H1 (cell line): ENCODE data around the gene SLC31A2. TPM values are rescaled to one million over a fixed set of nuclear protein-coding genes. Genes with fewer than 3 reads are reported as not detected.

Experiments used
- CTCF ChIA-PET: fragments of 300-600 bp; sonication (Branson Sonifier 250); formaldehyde crosslinking; loops from one replicate; lab custom pipeline; 2021; ENCODE audit not compliant: partially characterized antibody; lab: Charles Lee
- POLR2A ChIA-PET: fragments of 300-600 bp; sonication (Branson Sonifier 250); formaldehyde crosslinking; loops from one replicate; lab custom pipeline; 2021; ENCODE audit warnings: inconsistent platforms; ENCODE audit not compliant: partially characterized antibody; lab: Charles Lee
- DNase-seq, 2 experiments: peaks; one replicate each; pipeline versions ENCODE4 v3.0.0 to v3.0.0-alpha.2; 2010 to 2022; ENCODE audit warnings: low spot score in 2 of 2, low read depth in 1 of 2, mixed read lengths in 1 of 2
- FAIRE-seq: peaks from 2 replicates; lab custom pipeline; 2011; peaks lifted over from hg19 to GRCh38; lab: Jason Lieb, UNC
- H2AFZ ChIP-seq: 2 replicates; pipeline ENCODE4 v1.8.1; 2012; ENCODE audit warnings: low read length, inconsistent platforms
- H2AK5ac ChIP-seq: 2 replicates; pipeline ENCODE4 v1.6.1; 2013; ENCODE audit warnings: low read depth, low read length
- H2BK120ac ChIP-seq: replicated peaks from 2 replicates; pipeline ENCODE3; 2013; ENCODE audit warnings: low read depth, low read length, inconsistent platforms
- H2BK12ac ChIP-seq: 2 replicates; pipeline ENCODE4 v1.6.1; 2013; ENCODE audit warnings: low read depth, low read length
- H2BK15ac ChIP-seq: 2 replicates; pipeline ENCODE4 v1.6.1; 2013; ENCODE audit warnings: low read length
- H2BK20ac ChIP-seq: 2 replicates; pipeline ENCODE4 v1.6.1; 2013; ENCODE audit warnings: low read length
- H2BK5ac ChIP-seq: 2 replicates; pipeline ENCODE4 v1.6.1; 2013; ENCODE audit warnings: low read depth, low read length
- H3K14ac ChIP-seq: 2 replicates; pipeline ENCODE4 v1.6.1; 2013; ENCODE audit warnings: inconsistent platforms; ENCODE audit not compliant: insufficient read length
- H3K18ac ChIP-seq: 2 replicates; pipeline ENCODE4 v1.6.1; 2013; ENCODE audit warnings: low read length; ENCODE audit errors: extremely low read depth
- H3K23ac ChIP-seq: 2 replicates; pipeline ENCODE4 v1.6.1; 2013; ENCODE audit warnings: inconsistent platforms; ENCODE audit not compliant: insufficient read length
- H3K23me2 ChIP-seq: 2 replicates; pipeline ENCODE4 v1.6.1; 2013; ENCODE audit warnings: low read depth, low read length
- H3K27ac ChIP-seq: 2 replicates; pipeline ENCODE4 v1.6.1; 2011; ENCODE audit warnings: low read depth, low read length, inconsistent platforms
- H3K27me3 ChIP-seq, 4 experiments: replicated peaks in 1 of 4; 1 replicate in 1 of 4; 2 replicates in 3 of 4; pipeline versions ENCODE4 v1.6.1 to v1.8.1; 2011 to 2013; ENCODE audit warnings: low read length in 3 of 4, mild to moderate bottlenecking in 3 of 4, inconsistent platforms in 2 of 4, mixed read lengths in 2 of 4, moderate library complexity in 1 of 4; ENCODE audit not compliant: control insufficient read depth in 3 of 4, insufficient read depth in 3 of 4; ENCODE audit errors: extremely low read depth in 1 of 4
- H3K36me3 ChIP-seq, 4 experiments: 2 replicates each; pipeline versions ENCODE4 v1.6.1 to v1.8.1; 2011 to 2013; ENCODE audit warnings: mild to moderate bottlenecking in 4 of 4, low read length in 3 of 4, moderate library complexity in 2 of 4, control low read depth in 1 of 4, inconsistent platforms in 1 of 4; ENCODE audit not compliant: insufficient read depth in 4 of 4, control insufficient read depth in 2 of 4
- H3K4ac ChIP-seq: replicated peaks from 2 replicates; pipeline ENCODE3; 2013; ENCODE audit warnings: low read length, low read depth, mixed read lengths, inconsistent platforms; ENCODE audit not compliant: insufficient read length
- H3K4me1 ChIP-seq, 4 experiments: replicated peaks in 1 of 4; 1 replicate in 1 of 4; 2 replicates in 3 of 4; pipeline versions ENCODE4 v1.6.1 to v1.8.1; 2011 to 2013; ENCODE audit warnings: low read length in 3 of 4, inconsistent platforms in 2 of 4, mixed read lengths in 1 of 4; ENCODE audit not compliant: insufficient read depth in 4 of 4, control insufficient read depth in 3 of 4
- H3K4me2 ChIP-seq, 2 experiments: 2 replicates each; pipeline versions ENCODE4 v1.6.1 to v1.8.1; 2011 to 2013; ENCODE audit warnings: low read depth in 2 of 2, low read length in 2 of 2, control low read depth in 1 of 2, inconsistent platforms in 1 of 2, mild to moderate bottlenecking in 1 of 2; ENCODE audit not compliant: insufficient read depth in 1 of 2
- H3K4me3 ChIP-seq, 4 experiments: fragments of 200-600, 300-600 bp in 1 of 4; sonication (generic), shearing (Covaris generic), sonication (Bioruptor Twin) in 1 of 4; 2 replicates each; pipeline versions ENCODE4 v1.5.1 to v1.8.1; 2011 to 2016; ENCODE audit warnings: low read length in 4 of 4, low read depth in 3 of 4, control low read depth in 2 of 4, inconsistent platforms in 2 of 4, mild to moderate bottlenecking in 2 of 4, mixed read lengths in 1 of 4, moderate library complexity in 1 of 4; ENCODE audit not compliant: insufficient read depth in 2 of 4; ENCODE audit errors: extremely low read depth in 1 of 4
- H3K56ac ChIP-seq: replicated peaks from 2 replicates; pipeline ENCODE3; 2013; ENCODE audit warnings: low read depth, mild to moderate bottlenecking, mixed read lengths, low read length, inconsistent platforms; ENCODE audit not compliant: insufficient read length
- H3K79me1 ChIP-seq: 2 replicates; pipeline ENCODE4 v1.6.1; 2013; ENCODE audit warnings: low read depth, low read length, control low read depth
- H3K79me2 ChIP-seq, 2 experiments: 2 replicates each; pipeline versions ENCODE4 v1.6.1 to v1.8.1; 2012 to 2013; ENCODE audit warnings: low read length in 2 of 2, mild to moderate bottlenecking in 2 of 2, inconsistent platforms in 1 of 2; ENCODE audit not compliant: insufficient read depth in 2 of 2, control insufficient read depth in 1 of 2
- H3K9ac ChIP-seq, 4 experiments: replicated peaks in 1 of 4; 1 replicate in 1 of 4; 2 replicates in 3 of 4; pipeline versions ENCODE4 v1.6.1 to v1.8.1; 2011 to 2013; ENCODE audit warnings: low read depth in 3 of 4, low read length in 3 of 4, control low read depth in 2 of 4, mild to moderate bottlenecking in 2 of 4, moderate library complexity in 2 of 4, inconsistent platforms in 1 of 4; ENCODE audit errors: extremely low read depth in 1 of 4
- H3K9me3 ChIP-seq, 2 experiments: 2 replicates each; pipeline versions ENCODE4 v1.6.1 to v1.8.1; 2012 to 2013; ENCODE audit warnings: mild to moderate bottlenecking in 2 of 2, moderate library complexity in 2 of 2, control low read depth in 1 of 2, inconsistent platforms in 1 of 2, low read depth in 1 of 2, low read length in 1 of 2, mixed read lengths in 1 of 2; ENCODE audit not compliant: insufficient read depth in 2 of 2
- H4K20me1 ChIP-seq, 2 experiments: replicated peaks in 1 of 2; 2 replicates each; pipeline versions ENCODE3 to v1.8.1; 2011 to 2013; ENCODE audit warnings: inconsistent platforms in 2 of 2, low read length in 2 of 2, mild to moderate bottlenecking in 1 of 2; ENCODE audit not compliant: insufficient read depth in 2 of 2, control insufficient read depth in 1 of 2
- H4K5ac ChIP-seq: 2 replicates; pipeline ENCODE4 v1.6.1; 2013; ENCODE audit warnings: low read length, low read depth, mixed read lengths, inconsistent platforms; ENCODE audit not compliant: insufficient read length
- H4K8ac ChIP-seq: 2 replicates; pipeline ENCODE4 v1.8.0; 2013; ENCODE audit warnings: mild to moderate bottlenecking, moderate library complexity, low read length, inconsistent platforms; ENCODE audit not compliant: insufficient read depth; ENCODE audit errors: extremely low read depth
- H4K91ac ChIP-seq: replicated peaks from 2 replicates; pipeline ENCODE3; 2013; ENCODE audit warnings: low read length, mixed read lengths, inconsistent platforms; ENCODE audit not compliant: insufficient read length
- POU5F1 ChIP-seq: IDR thresholded peaks from 2 replicates; pipeline ENCODE4 v1.6.1; 2011; ENCODE audit warnings: low read depth, mild to moderate bottlenecking, low read length, moderate library complexity
- WGBS, 2 experiments: shearing (Covaris generic) in 1 of 2; methylation state at CpG; one replicate each; pipeline versions ENCODE4 v1.1.6 to v1.1.7; 2013 to 2015; ENCODE audit warnings: low lambda C conversion rate in 2 of 2, mixed read lengths in 2 of 2, inconsistent platforms in 1 of 2, low coverage in 1 of 2, missing lambda C conversion rate in 1 of 2; ENCODE audit not compliant: insufficient replicate concordance in 2 of 2, insufficient coverage in 1 of 2, insufficient read length in 1 of 2; ENCODE audit errors: extremely low coverage in 1 of 2, missing lambda C conversion rate in 1 of 2; 5-methylcytosine and 5-hydroxymethylcytosine counted together
- polyA plus RNA-seq, 7 experiments: library from polyadenylated mRNA; depleted of rRNA in 3 of 7; stranded (reverse) in 5 of 7; unstranded in 2 of 7; fragments of >200 nt in 5 of 7; fragments of 200-250 nt in 2 of 7; gene quantifications; 1 replicate in 5 of 7; 2 replicates in 1 of 7; 4 replicates in 1 of 7; pipeline versions ENCODE4 v1.2.1 to v1.2.3, GENCODE V29; 2011 to 2013; ENCODE audit warnings: missing spikeins in 2 of 7, mixed read lengths in 2 of 7
- total RNA-seq: library from RNA; stranded (reverse); fragmentation: NEBNext Ultra II Directional; extraction: Animal tissue kit (Norgen Biotek cat#: 25700); gene quantifications from 2 replicates; pipeline ENCODE4 v1.2.1, GENCODE V29; 2021
- TF ChIP-seq, protein P1 (sequence below), 3 experiments: IDR thresholded peaks; 1 replicate in 2 of 3; 2 replicates in 1 of 3; pipeline versions ENCODE4 v1.5.1 to v1.6.1; 2011; ENCODE audit warnings: low read length in 3 of 3, mild to moderate bottlenecking in 3 of 3, inconsistent platforms in 2 of 3, low read depth in 1 of 3, moderate library complexity in 1 of 3; ENCODE audit not compliant: insufficient read depth in 1 of 3; ENCODE audit errors: control extremely low read depth in 1 of 3

SLC31A2 gene
- total and polyA plus RNA-seq, 2 of the 8 experiments (the other 6 are each of a cell fraction or from before 2014, with no cell fraction given), result 2.0 to 2.9 TPM

DNA sequence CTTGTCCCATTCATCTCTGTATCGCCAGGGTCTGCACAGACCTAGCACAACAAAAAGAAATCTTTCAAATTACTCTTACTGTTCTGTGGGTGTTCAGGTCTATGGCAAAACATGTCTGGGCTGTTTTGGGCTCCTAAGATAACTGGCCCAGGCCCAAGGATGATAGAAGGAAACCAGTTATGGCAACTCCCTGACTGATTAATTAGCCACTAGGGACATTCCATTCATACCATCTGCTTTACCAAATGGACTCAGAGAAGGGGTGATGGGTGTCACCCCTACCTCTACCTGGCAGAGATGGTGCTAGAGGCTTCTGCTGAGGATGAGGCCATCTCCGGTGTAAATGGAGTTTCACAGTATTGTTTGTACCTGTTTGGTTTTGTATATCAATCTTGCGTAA is 1.9 kb downstream of the SLC31A2 start:
- Histone ChIP-seq H2BK5ac (no peak overlapping the region), H3K4me1 (no peaks in the 10 kb centered on the region; a peak in 1 of 7 replicates), H3K23ac (no peak overlapping the region), H2AFZ (no peak overlapping the region), H3K23me2 (peaks cover 5% of the 10 kb centered on the region), H2BK12ac (no peak overlapping the region), H3K9me3 (no peaks in the 10 kb centered on the region), H3K9ac (no peak overlapping the region), H3K79me2 (no peaks in the 10 kb centered on the region), H3K4ac (no peak overlapping the region), H3K36me3 (no peaks in the 10 kb centered on the region), H4K91ac (no peak overlapping the region), H2BK20ac (no peak overlapping the region), H3K18ac (no peak overlapping the region), H3K56ac (no peak overlapping the region), H4K8ac (no peak overlapping the region), H2BK120ac (no peak overlapping the region), H4K5ac (no peak overlapping the region), H3K79me1 (no peaks in the 10 kb centered on the region), H3K4me2 (no peak overlapping the region), H3K4me3 (no peak overlapping the region), H3K27ac (no peak overlapping the region), H2AK5ac (no peak overlapping the region), H3K14ac (no peak overlapping the region), H2BK15ac (no peak overlapping the region), H3K27me3 (peaks cover 0 to 10% (median 7%) of the 10 kb centered on the region in 4 experiments; a peak in 5 of 7 replicates), H4K20me1 (no peaks in the 10 kb centered on the region)
- CTCF ChIA-PET, result interaction anchor here (0.9 to 4.7 kb wide), 5 partner anchors 9 to 232 kb away, joined by 3 to 17 read pairs (median 4); partner anchors contain the start of genes FKBP15 and SLC31A1
- POLR2A ChIA-PET, result interaction anchor here (1.2 kb wide), 1 partner anchor 8 kb away, joined by 5 read pairs; no protein-coding TSS in a partner anchor
- FAIRE-seq (no peak), DNase-seq (no peak)
- TF ChIP-seq, protein P1, sequence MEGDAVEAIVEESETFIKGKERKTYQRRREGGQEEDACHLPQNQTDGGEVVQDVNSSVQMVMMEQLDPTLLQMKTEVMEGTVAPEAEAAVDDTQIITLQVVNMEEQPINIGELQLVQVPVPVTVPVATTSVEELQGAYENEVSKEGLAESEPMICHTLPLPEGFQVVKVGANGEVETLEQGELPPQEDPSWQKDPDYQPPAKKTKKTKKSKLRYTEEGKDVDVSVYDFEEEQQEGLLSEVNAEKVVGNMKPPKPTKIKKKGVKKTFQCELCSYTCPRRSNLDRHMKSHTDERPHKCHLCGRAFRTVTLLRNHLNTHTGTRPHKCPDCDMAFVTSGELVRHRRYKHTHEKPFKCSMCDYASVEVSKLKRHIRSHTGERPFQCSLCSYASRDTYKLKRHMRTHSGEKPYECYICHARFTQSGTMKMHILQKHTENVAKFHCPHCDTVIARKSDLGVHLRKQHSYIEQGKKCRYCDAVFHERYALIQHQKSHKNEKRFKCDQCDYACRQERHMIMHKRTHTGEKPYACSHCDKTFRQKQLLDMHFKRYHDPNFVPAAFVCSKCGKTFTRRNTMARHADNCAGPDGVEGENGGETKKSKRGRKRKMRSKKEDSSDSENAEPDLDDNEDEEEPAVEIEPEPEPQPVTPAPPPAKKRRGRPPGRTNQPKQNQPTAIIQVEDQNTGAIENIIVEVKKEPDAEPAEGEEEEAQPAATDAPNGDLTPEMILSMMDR (IDR thresholded peaks at IDR 0.05; ENCODE audit: control extremely low read depth in 1 of 3, insufficient read depth in 1 of 3, low read depth in 1 of 3, low read length in 3 of 3), result peak in 2 of 3 experiments; percentile 2 to 21; a peak in 2 of 4 replicates
- no peak for TF ChIP-seq POU5F1
- 75% methylated on average over 3 of the region's 3 CpGs; no CpG with 5 or more reads in 1 of the 2 experiments for WGBS, 2 experiments
